Osteocyte (in vitro differentiated cells): ENCODE data around the gene ARHGAP30. TPM values are rescaled to one million over a fixed set of nuclear protein-coding genes. Genes with fewer than 3 reads are reported as not detected.
"Not testable (repeated sequence)": the region's sequence is repeated elsewhere in the genome, so short reads cannot be mapped to it uniquely, and the experiment has no call there.

Experiments used
- DNase-seq: peaks from one replicate; pipeline ENCODE4 v3.0.0; 2021; ENCODE audit warnings: mixed read lengths; ENCODE audit not compliant: unreplicated experiment; ENCODE audit errors: extremely low spot score
- H3K27ac Mint-ChIP-seq: one replicate; pipeline ENCODE4 v1.8.0; 2021; ENCODE audit warnings: mild to moderate bottlenecking, mixed read lengths; ENCODE audit not compliant: unreplicated experiment
- H3K27me3 Mint-ChIP-seq: one replicate; pipeline ENCODE4 v1.8.0; 2021; ENCODE audit warnings: mixed read lengths; ENCODE audit not compliant: unreplicated experiment
- H3K36me3 Mint-ChIP-seq: one replicate; pipeline ENCODE4 v1.8.0; 2021; ENCODE audit warnings: mixed read lengths; ENCODE audit not compliant: unreplicated experiment
- H3K4me1 Mint-ChIP-seq: one replicate; pipeline ENCODE4 v1.8.0; 2021; ENCODE audit warnings: mixed read lengths; ENCODE audit not compliant: unreplicated experiment
- H3K4me3 Mint-ChIP-seq: one replicate; pipeline ENCODE4 v1.8.0; 2021; ENCODE audit warnings: mild to moderate bottlenecking, moderate library complexity, mixed read lengths; ENCODE audit not compliant: unreplicated experiment
- H3K9me3 Mint-ChIP-seq: one replicate; pipeline ENCODE4 v1.8.0; 2021; ENCODE audit warnings: mixed read lengths; ENCODE audit not compliant: unreplicated experiment
- total RNA-seq: library from RNA; stranded (reverse); gene quantifications from 2 replicates; pipeline ENCODE4 v1.2.1, GENCODE V29; 2021
- TF ChIP-seq, protein P1 (sequence below): fragments of 200-600 bp; sonication (generic); IDR thresholded peaks from 2 replicates; pipeline ENCODE4 v1.5.0; 2021; ENCODE audit warnings: antibody characterized with exemption, mild to moderate bottlenecking, moderate library complexity

ARHGAP30 gene
- total RNA-seq, 1 donor from 2014 or later: not detected

DNA sequence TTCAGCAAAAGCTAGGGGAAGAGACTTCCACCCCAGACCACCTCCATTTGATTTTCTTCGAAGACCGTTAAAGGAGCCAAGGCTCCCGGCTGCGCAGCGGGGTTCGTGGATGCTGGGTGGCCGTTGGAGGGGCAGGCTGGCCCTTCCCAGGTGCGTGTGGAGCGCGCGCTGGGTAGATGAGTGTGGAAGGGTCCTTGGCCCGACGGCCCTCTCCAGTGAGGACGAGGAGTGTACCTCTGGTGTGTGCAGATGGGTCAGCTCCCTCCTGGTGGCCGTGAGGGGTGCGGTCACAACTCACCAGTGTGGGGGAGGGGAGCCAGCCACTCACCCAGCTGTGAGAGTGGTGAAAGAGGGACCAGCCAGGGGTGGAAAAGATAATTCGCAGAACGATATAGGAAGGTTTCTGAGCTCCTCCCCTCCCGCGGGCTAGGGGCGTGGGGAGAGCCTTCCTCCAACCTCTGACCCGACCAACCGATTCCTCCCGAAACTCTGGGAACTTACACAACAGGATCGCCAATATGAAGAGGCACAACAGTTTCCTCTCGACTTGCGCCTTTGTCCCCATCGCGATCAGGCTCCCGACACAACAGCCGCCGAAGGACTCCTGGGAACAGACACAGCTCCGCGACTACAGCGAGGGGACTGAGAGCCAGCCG, 49.1 kb downstream of the ARHGAP30 start, which contains the start of gene F11R:
Gene F11R (minus strand): TSS at position 644 of the 656 bp plus-strand sequence. CDS start 79 bp downstream, at position 565.
- peaks cover 20% of the 10 kb centered on the region for H3K4me1 Mint-ChIP-seq
- H3K36me3 Mint-ChIP-seq: no peaks in the 10 kb centered on the region
- TF ChIP-seq, protein P1, sequence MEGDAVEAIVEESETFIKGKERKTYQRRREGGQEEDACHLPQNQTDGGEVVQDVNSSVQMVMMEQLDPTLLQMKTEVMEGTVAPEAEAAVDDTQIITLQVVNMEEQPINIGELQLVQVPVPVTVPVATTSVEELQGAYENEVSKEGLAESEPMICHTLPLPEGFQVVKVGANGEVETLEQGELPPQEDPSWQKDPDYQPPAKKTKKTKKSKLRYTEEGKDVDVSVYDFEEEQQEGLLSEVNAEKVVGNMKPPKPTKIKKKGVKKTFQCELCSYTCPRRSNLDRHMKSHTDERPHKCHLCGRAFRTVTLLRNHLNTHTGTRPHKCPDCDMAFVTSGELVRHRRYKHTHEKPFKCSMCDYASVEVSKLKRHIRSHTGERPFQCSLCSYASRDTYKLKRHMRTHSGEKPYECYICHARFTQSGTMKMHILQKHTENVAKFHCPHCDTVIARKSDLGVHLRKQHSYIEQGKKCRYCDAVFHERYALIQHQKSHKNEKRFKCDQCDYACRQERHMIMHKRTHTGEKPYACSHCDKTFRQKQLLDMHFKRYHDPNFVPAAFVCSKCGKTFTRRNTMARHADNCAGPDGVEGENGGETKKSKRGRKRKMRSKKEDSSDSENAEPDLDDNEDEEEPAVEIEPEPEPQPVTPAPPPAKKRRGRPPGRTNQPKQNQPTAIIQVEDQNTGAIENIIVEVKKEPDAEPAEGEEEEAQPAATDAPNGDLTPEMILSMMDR: peak; percentile 12
- H3K27me3 Mint-ChIP-seq: peaks cover 49% of the 10 kb centered on the region
- no peaks in the 10 kb centered on the region for H3K9me3 Mint-ChIP-seq
- H3K4me3 Mint-ChIP-seq: peak within 1 kb of the TSS; percentile 81
- peak within 1 kb of the TSS; percentile 17 for H3K27ac Mint-ChIP-seq
- DNase-seq: no peak

DNA sequence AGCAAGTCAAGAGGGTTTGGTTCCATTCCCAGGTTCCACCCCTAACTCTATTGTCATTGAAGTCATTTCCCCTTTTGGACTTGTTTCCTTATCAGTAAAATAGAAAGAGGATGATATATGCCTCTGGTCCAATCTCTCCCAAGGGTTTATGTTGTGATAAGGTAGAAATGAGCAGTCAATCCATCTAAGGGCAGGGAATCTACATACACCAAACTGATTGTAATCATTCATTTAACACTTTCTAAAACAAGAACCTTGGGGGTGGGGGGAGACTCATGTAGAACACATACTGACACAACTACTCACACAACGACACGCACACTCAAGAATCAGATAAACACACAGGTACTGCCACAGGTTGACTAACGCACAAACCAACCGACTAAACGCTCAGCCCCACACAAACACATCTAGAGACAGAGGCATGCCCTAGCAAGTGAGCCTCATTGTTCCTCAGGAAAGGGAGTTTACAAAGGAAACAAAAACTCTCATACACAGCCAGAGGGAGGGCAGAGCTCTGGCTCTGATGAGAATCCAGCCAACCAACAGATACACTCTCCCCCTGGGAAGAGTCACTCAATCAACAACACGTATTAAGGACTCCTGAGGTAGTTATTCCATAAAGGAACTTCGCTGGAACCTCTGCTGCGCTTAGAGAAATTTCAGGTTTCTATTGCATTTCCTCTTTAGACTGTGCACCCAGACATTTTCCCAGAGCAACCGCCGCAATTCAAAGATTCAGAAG, 49.8 kb downstream of the ARHGAP30 start:
- Mint-ChIP-seq H3K36me3 (no peaks in the 10 kb centered on the region), H3K4me3 (peak overlapping the region; percentile 81), H3K27ac (no peak overlapping the region), H3K9me3 (no peaks in the 10 kb centered on the region), H3K27me3 (peaks cover 48% of the 10 kb centered on the region), H3K4me1 (peaks cover 20% of the 10 kb centered on the region)
- TF ChIP-seq, protein P1: no peak
- no peak for DNase-seq

DNA sequence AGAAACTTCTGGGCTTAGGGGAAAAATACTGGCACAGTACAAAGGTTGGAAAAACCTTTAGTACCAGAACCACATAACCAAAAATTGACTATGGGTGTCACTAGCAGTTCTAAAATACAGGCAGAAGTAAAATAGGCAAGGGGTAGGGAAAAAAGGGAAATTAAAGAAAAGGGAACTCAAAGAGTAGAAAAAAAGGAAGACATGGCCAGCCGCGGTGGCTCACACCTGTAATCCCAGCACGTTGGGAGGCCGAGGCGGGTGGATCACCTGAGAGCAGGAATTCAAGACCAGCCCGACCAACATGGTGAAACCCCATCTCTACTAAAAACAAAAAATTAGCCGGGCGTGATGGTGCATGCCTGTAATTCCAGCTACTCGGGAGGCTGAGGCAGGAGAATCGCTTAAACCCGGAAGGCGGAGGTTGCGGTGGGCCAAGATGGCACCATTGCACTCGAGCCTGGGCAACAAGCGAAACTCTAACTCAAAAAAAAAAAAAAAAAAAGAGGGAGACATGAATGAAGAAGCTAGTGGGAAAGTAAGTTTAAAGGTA, 50.5 kb downstream of the ARHGAP30 start:
- H3K4me3 Mint-ChIP-seq, H3K27ac Mint-ChIP-seq: not testable (repeated sequence)
- H3K4me1 Mint-ChIP-seq: peaks cover 20% of the 10 kb centered on the region

DNA sequence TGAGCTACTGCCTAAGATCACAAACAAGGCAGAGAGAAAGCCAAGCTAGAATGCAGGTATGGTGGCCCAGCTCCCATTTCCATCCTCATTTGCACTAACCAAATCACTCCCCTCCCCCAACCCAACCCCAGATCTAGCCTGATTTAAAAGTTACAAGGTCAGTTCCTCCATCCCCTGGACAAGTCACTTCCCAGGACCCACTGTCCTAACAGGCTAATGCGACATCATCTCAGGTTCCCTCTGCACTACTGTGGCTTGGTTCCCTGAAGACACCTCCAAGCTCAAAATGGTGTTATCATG, 51.1 kb downstream of the ARHGAP30 start:
- H3K9me3 Mint-ChIP-seq: no peaks in the 10 kb centered on the region
- H3K36me3 Mint-ChIP-seq: no peaks in the 10 kb centered on the region
- H3K4me3 Mint-ChIP-seq: no peak overlapping the region
- H3K27ac Mint-ChIP-seq: no peak overlapping the region
- TF ChIP-seq, protein P1: no peak
- no peak for DNase-seq
- peaks cover 48% of the 10 kb centered on the region for H3K27me3 Mint-ChIP-seq
- H3K4me1 Mint-ChIP-seq: peaks cover 20% of the 10 kb centered on the region

More for the DNA sequence above, 50.5 kb downstream of the ARHGAP30 start:
- H3K27me3 Mint-ChIP-seq: peaks cover 48% of the 10 kb centered on the region
- not testable (repeated sequence) for DNase-seq, H3K36me3 Mint-ChIP-seq, H3K9me3 Mint-ChIP-seq

DNA sequence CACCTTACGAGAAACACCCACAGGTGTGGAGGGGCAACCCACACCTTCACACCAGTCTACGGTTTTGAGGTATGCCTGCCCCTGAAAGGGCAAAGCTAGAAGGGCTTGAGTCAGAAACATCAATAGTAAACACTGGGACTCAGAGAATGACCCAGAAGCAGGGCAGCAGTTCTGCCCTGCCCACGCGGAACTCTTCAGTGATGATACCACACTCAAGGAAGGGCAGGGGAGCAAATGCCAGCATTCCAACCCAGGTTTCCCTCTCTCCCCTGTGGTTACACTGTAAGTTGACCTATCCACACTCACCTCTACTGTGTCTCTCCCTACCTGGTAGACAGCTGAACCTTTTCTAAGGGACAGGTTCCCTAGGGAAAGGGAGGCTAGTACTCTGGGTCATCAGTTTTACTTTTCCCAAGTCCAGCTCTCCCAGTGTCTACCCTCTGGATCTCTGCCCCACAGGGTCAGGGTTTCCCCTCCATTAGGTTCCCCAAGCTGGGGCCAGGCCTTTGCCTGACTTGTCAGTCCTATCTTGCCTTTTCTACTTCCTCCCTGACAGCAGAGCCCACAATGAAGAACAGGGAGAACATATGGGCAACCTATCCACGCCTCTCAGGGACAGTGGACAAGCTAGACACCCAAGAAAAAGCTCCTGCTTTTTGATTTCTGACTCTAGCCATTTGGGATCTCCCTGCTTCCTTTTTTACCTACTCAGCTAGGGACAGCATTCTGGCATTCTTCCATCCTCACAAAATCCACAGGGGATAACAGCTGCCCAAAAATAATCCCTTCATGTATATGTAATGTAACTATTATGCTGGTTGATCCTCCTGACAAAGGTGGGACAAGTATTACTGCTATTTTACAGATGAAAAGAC, 51.7 kb downstream of the ARHGAP30 start:
- no peak overlapping the region for H3K4me3 Mint-ChIP-seq
- H3K4me1 Mint-ChIP-seq: peaks cover 20% of the 10 kb centered on the region
- no peaks in the 10 kb centered on the region for H3K36me3 Mint-ChIP-seq
- H3K27me3 Mint-ChIP-seq: peaks cover 48% of the 10 kb centered on the region
- no peak overlapping the region for H3K27ac Mint-ChIP-seq
- H3K9me3 Mint-ChIP-seq: no peaks in the 10 kb centered on the region
- no peak for DNase-seq
- TF ChIP-seq, protein P1: no peak

DNA sequence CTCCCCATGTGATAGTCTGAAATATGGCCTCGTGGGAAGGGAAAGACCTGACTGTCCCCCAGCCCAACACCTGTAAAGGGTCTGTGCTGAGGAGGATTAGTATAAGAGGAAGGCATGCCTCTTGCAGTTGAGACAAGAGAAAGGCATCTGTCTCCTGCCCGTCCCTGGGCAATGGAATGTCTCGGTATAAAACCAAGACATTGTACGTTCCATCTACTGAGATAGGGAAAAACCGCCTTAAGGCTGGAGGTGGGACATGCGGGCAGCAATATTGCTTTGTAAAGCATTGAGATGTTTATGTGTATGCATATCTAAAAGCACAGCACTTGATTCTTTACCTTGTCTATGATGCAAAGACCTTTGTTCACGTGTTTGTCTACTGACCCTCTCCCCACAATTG, 52.5 kb downstream of the ARHGAP30 start:
- H3K4me3 Mint-ChIP-seq, H3K27ac Mint-ChIP-seq, DNase-seq, H3K36me3 Mint-ChIP-seq, H3K9me3 Mint-ChIP-seq: not testable (repeated sequence)
- H3K4me1 Mint-ChIP-seq: peaks cover 20% of the 10 kb centered on the region
- peaks cover 42% of the 10 kb centered on the region for H3K27me3 Mint-ChIP-seq

DNA sequence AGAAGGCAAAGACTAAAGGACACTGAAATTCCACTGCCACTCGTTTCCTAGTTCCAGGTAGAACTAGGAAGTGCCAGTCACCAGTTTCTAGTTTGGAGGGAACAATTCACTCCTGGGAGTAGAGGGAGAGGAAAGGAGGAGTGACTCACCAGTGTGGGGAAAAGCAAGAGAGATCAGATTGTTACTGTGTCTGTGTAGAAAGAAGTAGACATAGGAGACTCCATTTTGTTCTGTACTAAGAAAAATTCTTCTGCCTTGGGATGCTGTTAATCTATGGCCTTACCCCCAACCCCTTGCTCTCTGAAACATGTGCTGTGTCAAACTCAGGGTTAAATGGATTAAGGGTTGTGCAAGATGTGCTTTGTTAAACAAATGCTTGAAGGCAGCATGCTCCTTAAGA, 53.0 kb downstream of the ARHGAP30 start:
- H3K9me3 Mint-ChIP-seq, H3K36me3 Mint-ChIP-seq, DNase-seq, H3K4me3 Mint-ChIP-seq, H3K27ac Mint-ChIP-seq: not testable (repeated sequence)
- Mint-ChIP-seq H3K27me3 (peaks cover 39% of the 10 kb centered on the region), H3K4me1 (peaks cover 20% of the 10 kb centered on the region)
